Breast epithelium (tissue), 4 donors: ENCODE data around the gene NNMT. TPM values are rescaled to one million over a fixed set of nuclear protein-coding genes. Genes with fewer than 3 reads are reported as not detected.

Experiments
- DNase-seq, 2 donors: peaks; one replicate each; pipeline ENCODE4 v3.0.0-alpha.2; 2019; ENCODE audit warnings: low spot score in 2 of 2
- H3K27ac ChIP-seq, 2 donors: fragments of 200-600 bp; sonication (generic) in 1 of 2; one replicate each; pipeline ENCODE4 v1.5.1; 2016 to 2019; ENCODE audit warnings: mild to moderate bottlenecking in 1 of 2
- H3K27me3 ChIP-seq, 2 donors: fragments of 200-600 bp; sonication (generic) in 1 of 2; one replicate each; pipeline versions ENCODE4 v1.5.1 to v1.6.0; 2017 to 2019; ENCODE audit warnings: control low read depth in 1 of 2, mild to moderate bottlenecking in 1 of 2
- H3K36me3 ChIP-seq: fragments of 200-600 bp; one replicate; pipeline ENCODE4 v1.5.1; 2019
- H3K4me1 ChIP-seq, 2 donors: fragments of 200-600 bp; sonication (generic); one replicate each; pipeline ENCODE4 v1.5.1; 2016 to 2019; ENCODE audit warnings: control low read depth in 1 of 2
- H3K4me3 ChIP-seq, 3 donors: fragments of 200-600 bp; sonication (generic); 1 replicate in 2 of 3; 2 replicates in 1 of 3; pipeline ENCODE4 v1.5.1; 2016 to 2019; ENCODE audit warnings: mild to moderate bottlenecking in 3 of 3, moderate library complexity in 2 of 3
- H3K9me3 ChIP-seq, 2 donors: fragments of 200-600 bp; sonication (generic) in 1 of 2; one replicate each; pipeline ENCODE4 v1.5.1; 2016 to 2019; ENCODE audit warnings: control low read depth in 1 of 2
- POLR2A ChIP-seq: fragments of 450-650 bp; IDR thresholded peaks from one replicate; pipeline ENCODE4 v1.6.1; 2016; ENCODE audit warnings: antibody characterized with exemption, mild to moderate bottlenecking, moderate library complexity
- POLR2AphosphoS5 ChIP-seq, 3 donors: sonication (generic); formaldehyde crosslinking; IDR thresholded peaks; one replicate each; pipeline ENCODE4 v1.6.1; 2017; ENCODE audit warnings: antibody characterized with exemption in 3 of 3
- intact Hi-C: fragments of 100-400 bp; cut with DNase I; formaldehyde crosslinking; loops from one replicate; pipeline ENCODE4 v1.15.1; 2023; ENCODE audit warnings: low total_unique reads
- total RNA-seq, 3 donors: library from RNA; depleted of rRNA; stranded (reverse); fragments of >200 nt; gene quantifications; one replicate each; pipeline ENCODE4 v1.1.0, GENCODE V29; 2016
- TF ChIP-seq, protein P1 (sequence below), 3 donors: fragments of 450-650 bp; IDR thresholded peaks; one replicate each; pipeline ENCODE4 v1.5.1; 2016 to 2017; ENCODE audit warnings: antibody characterized with exemption in 3 of 3, mild to moderate bottlenecking in 3 of 3, moderate library complexity in 3 of 3

The NNMT gene
- total RNA-seq, 3 donors from 2014 or later, result 987 to 2,750 (median 1,078) TPM

DNA sequence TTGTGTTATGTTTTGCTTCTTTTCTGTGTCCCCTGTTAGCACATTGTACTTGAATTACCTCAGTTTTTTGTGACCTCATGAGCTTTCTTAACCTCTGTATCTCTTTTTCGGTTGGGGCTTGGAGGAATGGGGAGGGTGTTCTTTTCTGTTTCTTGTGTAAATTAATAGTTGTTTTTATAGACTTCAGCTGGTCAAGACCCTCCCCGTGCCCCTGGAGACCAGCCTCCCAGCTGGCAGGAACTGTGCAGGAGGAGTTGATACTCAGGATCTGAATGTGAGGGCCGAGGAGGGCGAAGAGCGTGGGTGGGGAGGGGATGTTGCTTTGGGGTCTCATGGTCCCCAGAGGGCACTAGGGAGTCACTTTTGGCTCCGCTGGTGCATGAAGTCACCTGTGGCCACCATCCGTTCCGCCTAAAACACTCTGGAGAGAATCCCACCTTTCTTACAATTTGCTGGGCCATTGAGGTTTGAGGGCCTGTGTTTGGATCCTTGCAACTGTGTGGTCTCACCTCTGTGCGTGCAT is 44.3 kb upstream of the NNMT start:
- H3K27ac ChIP-seq, result peak overlapping the region in 1 of 2 donors; percentile 79
- H3K4me3 ChIP-seq, result no peak overlapping the region
- H3K27me3 ChIP-seq, result no peaks in the 10 kb centered on the region
- H3K4me1 ChIP-seq, result peaks cover 0 to 8% of the 10 kb centered on the region in 2 donors
- no peak for DNase-seq
- H3K9me3 ChIP-seq, result no peaks in the 10 kb centered on the region
- peaks cover 31% of the 10 kb centered on the region for H3K36me3 ChIP-seq
- TF ChIP-seq, protein P1, sequence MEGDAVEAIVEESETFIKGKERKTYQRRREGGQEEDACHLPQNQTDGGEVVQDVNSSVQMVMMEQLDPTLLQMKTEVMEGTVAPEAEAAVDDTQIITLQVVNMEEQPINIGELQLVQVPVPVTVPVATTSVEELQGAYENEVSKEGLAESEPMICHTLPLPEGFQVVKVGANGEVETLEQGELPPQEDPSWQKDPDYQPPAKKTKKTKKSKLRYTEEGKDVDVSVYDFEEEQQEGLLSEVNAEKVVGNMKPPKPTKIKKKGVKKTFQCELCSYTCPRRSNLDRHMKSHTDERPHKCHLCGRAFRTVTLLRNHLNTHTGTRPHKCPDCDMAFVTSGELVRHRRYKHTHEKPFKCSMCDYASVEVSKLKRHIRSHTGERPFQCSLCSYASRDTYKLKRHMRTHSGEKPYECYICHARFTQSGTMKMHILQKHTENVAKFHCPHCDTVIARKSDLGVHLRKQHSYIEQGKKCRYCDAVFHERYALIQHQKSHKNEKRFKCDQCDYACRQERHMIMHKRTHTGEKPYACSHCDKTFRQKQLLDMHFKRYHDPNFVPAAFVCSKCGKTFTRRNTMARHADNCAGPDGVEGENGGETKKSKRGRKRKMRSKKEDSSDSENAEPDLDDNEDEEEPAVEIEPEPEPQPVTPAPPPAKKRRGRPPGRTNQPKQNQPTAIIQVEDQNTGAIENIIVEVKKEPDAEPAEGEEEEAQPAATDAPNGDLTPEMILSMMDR (IDR thresholded peaks at IDR 0.05), result no peak
- no peak for TF ChIP-seq POLR2AphosphoS5 (IDR thresholded peaks at IDR 0.05)
- no peak for TF ChIP-seq POLR2A
- intact Hi-C loops, result loop anchor here (10.0 kb wide), 3 partner anchors 47 to 347 kb away; partner anchors contain the start of genes HTR3B and ZBTB16

DNA sequence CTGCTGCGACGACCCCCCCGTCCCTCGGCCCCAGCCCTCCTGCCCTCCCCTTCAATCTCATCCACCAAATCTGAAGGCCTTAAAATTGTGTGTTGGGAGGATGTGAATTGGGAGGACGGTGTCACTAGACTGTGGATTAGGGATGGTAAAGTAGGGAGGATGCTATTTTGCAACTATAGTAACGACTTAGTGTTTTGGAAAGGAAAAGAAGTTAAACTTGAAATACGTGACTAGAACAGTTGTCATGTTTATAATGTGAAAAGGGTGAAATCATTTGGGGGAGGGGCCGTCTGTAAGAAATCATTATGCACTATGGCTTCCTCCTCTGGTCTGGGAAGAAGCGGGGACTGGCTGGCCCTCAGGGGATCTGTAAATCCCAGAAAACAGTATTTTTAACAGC is 43.4 kb upstream of the NNMT start:
- TF ChIP-seq POLR2AphosphoS5 (IDR thresholded peaks at IDR 0.05), result no peak
- no peak for TF ChIP-seq POLR2A
- TF ChIP-seq, protein P1 (IDR thresholded peaks at IDR 0.05), result no peak
- Histone ChIP-seq H3K4me1 (peaks cover 0 to 11% of the 10 kb centered on the region in 2 donors), H3K9me3 (no peaks in the 10 kb centered on the region), H3K27ac (no peak overlapping the region), H3K27me3 (no peaks in the 10 kb centered on the region), H3K4me3 (no peak overlapping the region), H3K36me3 (peaks cover 31% of the 10 kb centered on the region)
- intact Hi-C loops, result loop anchor here (10.0 kb wide), 3 partner anchors 48 to 348 kb away; partner anchors contain the start of genes HTR3B and ZBTB16
- no peak for DNase-seq

DNA sequence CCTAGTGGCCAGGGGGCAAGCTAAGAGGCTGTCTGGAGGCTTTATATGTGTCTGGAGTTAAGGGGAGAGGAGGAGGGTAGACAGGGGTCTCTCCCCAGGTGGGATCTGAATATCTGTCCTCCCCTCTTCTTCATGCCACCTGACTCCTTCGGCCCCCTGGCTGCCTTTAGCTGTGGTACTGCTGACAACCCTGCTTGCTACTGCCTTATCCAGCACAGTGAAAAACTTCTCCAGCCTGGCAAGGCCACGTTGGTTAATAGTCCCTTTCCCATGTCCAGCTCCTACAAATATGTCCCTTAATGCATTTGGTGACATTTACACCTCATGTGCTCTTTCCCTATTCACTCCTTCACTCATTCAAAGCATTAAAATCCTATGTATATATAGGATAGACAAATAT is 42.4 kb upstream of the NNMT start:
- H3K27me3 ChIP-seq, result no peaks in the 10 kb centered on the region
- intact Hi-C loops, result loop anchor here (10.0 kb wide), 3 partner anchors 49 to 349 kb away; partner anchors contain the start of genes HTR3B and ZBTB16
- peak overlapping the region in 1 of 2 donors; percentile 70 for H3K27ac ChIP-seq
- H3K4me1 ChIP-seq, result peaks cover 0 to 11% of the 10 kb centered on the region in 2 donors
- no peak overlapping the region for H3K4me3 ChIP-seq
- H3K9me3 ChIP-seq, result no peaks in the 10 kb centered on the region
- H3K36me3 ChIP-seq, result peaks cover 23% of the 10 kb centered on the region
- no peak for TF ChIP-seq POLR2A
- TF ChIP-seq, protein P1 (IDR thresholded peaks at IDR 0.05), result no peak
- no peak for TF ChIP-seq POLR2AphosphoS5 (IDR thresholded peaks at IDR 0.05)
- no peak for DNase-seq

DNA sequence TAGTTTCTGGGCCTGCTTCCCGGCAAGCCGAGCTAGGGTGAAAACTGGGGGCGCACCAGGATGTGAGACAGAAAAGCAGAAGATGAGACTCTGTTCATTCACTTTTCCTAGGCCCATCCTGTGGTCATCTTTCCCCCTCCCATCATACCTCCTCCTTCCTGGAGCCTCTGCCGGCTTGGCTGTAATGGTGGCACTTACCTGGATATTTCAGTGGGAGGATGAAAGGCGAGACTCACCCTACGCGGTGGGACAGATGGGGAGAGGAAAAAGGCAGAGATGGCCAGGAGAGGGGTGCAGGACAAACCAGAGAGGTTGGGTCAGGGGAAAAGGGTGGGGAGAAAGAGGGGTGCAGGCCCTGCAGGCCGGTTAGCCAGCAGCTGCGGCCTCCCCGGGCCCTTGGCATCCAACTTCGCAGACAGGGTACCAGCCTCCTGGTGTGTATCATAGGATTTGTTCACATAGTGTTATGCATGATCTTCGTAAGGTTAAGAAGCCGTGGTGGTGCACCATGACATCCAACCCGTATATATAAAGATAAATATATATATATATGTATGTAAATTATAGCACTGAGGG is 41.5 kb upstream of the NNMT start:
- H3K27me3 ChIP-seq, result no peaks in the 10 kb centered on the region
- no peaks in the 10 kb centered on the region for H3K9me3 ChIP-seq
- H3K4me3 ChIP-seq, result no peak overlapping the region
- no peak overlapping the region for H3K27ac ChIP-seq
- H3K4me1 ChIP-seq, result peaks cover 0 to 11% of the 10 kb centered on the region in 2 donors
- intact Hi-C loops, result loop anchor here (10.0 kb wide), 3 partner anchors 50 to 350 kb away; partner anchors contain the start of genes HTR3B and ZBTB16
- DNase-seq, result no peak
- TF ChIP-seq, protein P1 (IDR thresholded peaks at IDR 0.05), result no peak
- peak in 1 of 3 donors; percentile 35 for TF ChIP-seq POLR2AphosphoS5 (IDR thresholded peaks at IDR 0.05)
- H3K36me3 ChIP-seq, result peaks cover 21% of the 10 kb centered on the region

DNA sequence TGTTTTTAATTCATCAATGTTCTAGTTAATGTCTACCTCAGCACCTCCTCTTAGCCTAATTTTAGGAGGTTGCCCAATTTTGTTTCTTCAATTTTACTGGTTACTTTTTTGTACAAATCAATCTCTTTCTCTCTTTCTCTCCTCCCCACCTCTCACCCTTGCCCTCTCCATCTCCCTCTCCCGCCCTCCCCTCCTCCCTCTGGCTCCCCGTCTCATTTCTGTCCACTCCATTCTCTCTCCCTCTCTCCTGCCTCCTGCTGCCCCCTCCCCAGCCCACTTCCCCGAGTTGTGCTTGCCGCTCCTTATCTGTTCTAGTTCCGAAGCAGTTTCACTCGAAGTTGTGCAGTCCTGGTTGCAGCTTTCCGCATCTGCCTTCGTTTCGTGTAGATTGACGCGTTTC is 40.9 kb upstream of the NNMT start:
- TF ChIP-seq, protein P1 (IDR thresholded peaks at IDR 0.05), result no peak
- no peak for TF ChIP-seq POLR2AphosphoS5 (IDR thresholded peaks at IDR 0.05)
- no peak for TF ChIP-seq POLR2A
- Histone ChIP-seq H3K4me3 (no peak overlapping the region), H3K36me3 (peaks cover 15% of the 10 kb centered on the region), H3K4me1 (peaks cover 0 to 11% of the 10 kb centered on the region in 2 donors), H3K27ac (no peak overlapping the region), H3K9me3 (no peaks in the 10 kb centered on the region), H3K27me3 (no peaks in the 10 kb centered on the region)
- DNase-seq, result no peak
- intact Hi-C loops, result loop anchor here (10.0 kb wide), 3 partner anchors 50 to 350 kb away; partner anchors contain the start of genes HTR3B and ZBTB16
